Iris pigment epithelial cell (primary cell): Measurements from ENCODE around the gene GJC3.
"Not testable (repeated sequence)": the region's sequence is repeated elsewhere in the genome, so short reads cannot be mapped to it uniquely, and the experiment has no call there.

Experiments
- DNase-seq: peaks from one replicate; pipeline ENCODE4 v3.0.0-alpha.2; 2011; ENCODE audit warnings: low read depth

GJC3 gene

GRCh38 chr7:99928994-99929729 is at the start of gene GJC3:
Gene GJC3 (minus strand): TSS chr7:99929620. CDS start chr7:99929620, 0 bp downstream.
- peak; percentile 43 for DNase-seq

GRCh38 chr7:99976626-99977025 is 47.2 kb upstream of the GJC3 start:
- DNase-seq = no peak

- DNase-seq = no peak
Measured at GRCh38 chr7:99975782-99976521, 46.5 kb upstream of the GJC3 start, which contains the start of gene AZGP1. Gene AZGP1 (minus strand): TSS chr7:99976031. CDS start chr7:99976020, 11 bp downstream.

- DNase-seq = no peak
Measured at GRCh38 chr7:99974681-99975080, 45.3 kb upstream of the GJC3 start.

- not testable (repeated sequence) for DNase-seq
Measured at GRCh38 chr7:99973817-99974216, 44.4 kb upstream of the GJC3 start.

- no peak for DNase-seq
Measured at GRCh38 chr7:99971242-99971641, 41.8 kb upstream of the GJC3 start.

- not testable (repeated sequence) for DNase-seq
Measured at GRCh38 chr7:99969813-99970212, 40.4 kb upstream of the GJC3 start.

- no peak for DNase-seq
Measured at GRCh38 chr7:99969298-99969697, 39.9 kb upstream of the GJC3 start.

GRCh38 chr7:99958564-99959227 is 29.3 kb upstream of the GJC3 start:
- no peak for DNase-seq

GRCh38 chr7:99955247-99955646 is 25.8 kb upstream of the GJC3 start:
- DNase-seq = no peak

- not testable (repeated sequence) for DNase-seq
Measured at GRCh38 chr7:99954643-99955042, 25.2 kb upstream of the GJC3 start.

GRCh38 chr7:99953649-99954048 is 24.2 kb upstream of the GJC3 start:
- DNase-seq = peak; percentile 47

GRCh38 chr7:99952649-99953048 is 23.2 kb upstream of the GJC3 start:
- not testable (repeated sequence) for DNase-seq

GRCh38 chr7:99950819-99951218 is 21.4 kb upstream of the GJC3 start:
- not testable (repeated sequence) for DNase-seq

- DNase-seq = peak; percentile 16
Measured at GRCh38 chr7:99949645-99950228, 20.3 kb upstream of the GJC3 start.

- no peak for DNase-seq
Measured at GRCh38 chr7:99947608-99948007, 18.2 kb upstream of the GJC3 start.

- no peak for DNase-seq
Measured at GRCh38 chr7:99944497-99945070, 15.2 kb upstream of the GJC3 start.

GRCh38 chr7:99943641-99944496 is 14.4 kb upstream of the GJC3 start:
- no peak for DNase-seq

- no peak for DNase-seq
Measured at GRCh38 chr7:99938296-99938695, 8.9 kb upstream of the GJC3 start.

GRCh38 chr7:99935009-99935408 is 5.6 kb upstream of the GJC3 start:
- DNase-seq = peak; percentile 21

GRCh38 chr7:99930376-99930775 is 956 bp upstream of the GJC3 start:
- DNase-seq = no peak
